DMS 273 treated with DMSO at 0.1 percent for 48 hours (cell line): ENCODE measurements around the gene CHD9.
"Not testable (repeated sequence)": the region's sequence is repeated elsewhere in the genome, so short reads cannot be mapped to it uniquely, and the experiment has no call there.

Experiments
- DNase-seq: peaks from one replicate; lab custom pipeline; 2025; lab: John Stamatoyannopoulos, UW

CHD9 gene

GRCh38 chr16:53131363-53132071 is 76.7 kb downstream of the CHD9 start:
- no peak for DNase-seq

GRCh38 chr16:53132406-53132805 is 77.6 kb downstream of the CHD9 start:
- no peak for DNase-seq

- DNase-seq: no peak
These were observed 80.5 kb downstream of the CHD9 start for GRCh38 chr16:53135329-53135728.

- DNase-seq: no peak
These were observed 88.2 kb downstream of the CHD9 start for GRCh38 chr16:53142823-53143568.

GRCh38 chr16:53147500-53148065 is 92.8 kb downstream of the CHD9 start:
- DNase-seq: no peak

- DNase-seq: no peak
These were observed 96.0 kb downstream of the CHD9 start for GRCh38 chr16:53150769-53151168.

- no peak for DNase-seq
These were observed 97.5 kb downstream of the CHD9 start for GRCh38 chr16:53152329-53152728.

GRCh38 chr16:53153130-53153529 is 98.3 kb downstream of the CHD9 start:
- DNase-seq: no peak

- no peak for DNase-seq
These were observed 99.7 kb downstream of the CHD9 start for GRCh38 chr16:53154513-53154912.

GRCh38 chr16:53156516-53156915 is 101.7 kb downstream of the CHD9 start:
- DNase-seq: no peak

- no peak for DNase-seq
These were observed 105.1 kb downstream of the CHD9 start for GRCh38 chr16:53159781-53160436.

GRCh38 chr16:53166099-53166498 is 111.3 kb downstream of the CHD9 start:
- no peak for DNase-seq

GRCh38 chr16:53168744-53169143 is 114.0 kb downstream of the CHD9 start:
- no peak for DNase-seq

- no peak for DNase-seq
These were observed 117.7 kb downstream of the CHD9 start for GRCh38 chr16:53172517-53172916.

- DNase-seq: no peak
These were observed 120.3 kb downstream of the CHD9 start for GRCh38 chr16:53175118-53175517.

GRCh38 chr16:53176434-53176833 is 121.6 kb downstream of the CHD9 start:
- DNase-seq: no peak

- no peak for DNase-seq
These were observed 128.7 kb downstream of the CHD9 start for GRCh38 chr16:53183442-53183841.

- DNase-seq: not testable (repeated sequence)
These were observed 130.9 kb downstream of the CHD9 start for GRCh38 chr16:53185741-53186140.

- no peak for DNase-seq
These were observed 133.0 kb downstream of the CHD9 start for GRCh38 chr16:53187775-53188174.

- no peak for DNase-seq
These were observed 136.6 kb downstream of the CHD9 start for GRCh38 chr16:53191413-53191812.

GRCh38 chr16:53198933-53199332 is 144.1 kb downstream of the CHD9 start:
- no peak for DNase-seq

- DNase-seq: no peak
These were observed 147.1 kb downstream of the CHD9 start for GRCh38 chr16:53201900-53202299.

- no peak for DNase-seq
These were observed 147.6 kb downstream of the CHD9 start for GRCh38 chr16:53202398-53202797.
